Measurements from ENCODE around the gene ZC3H12C.

DNA sequence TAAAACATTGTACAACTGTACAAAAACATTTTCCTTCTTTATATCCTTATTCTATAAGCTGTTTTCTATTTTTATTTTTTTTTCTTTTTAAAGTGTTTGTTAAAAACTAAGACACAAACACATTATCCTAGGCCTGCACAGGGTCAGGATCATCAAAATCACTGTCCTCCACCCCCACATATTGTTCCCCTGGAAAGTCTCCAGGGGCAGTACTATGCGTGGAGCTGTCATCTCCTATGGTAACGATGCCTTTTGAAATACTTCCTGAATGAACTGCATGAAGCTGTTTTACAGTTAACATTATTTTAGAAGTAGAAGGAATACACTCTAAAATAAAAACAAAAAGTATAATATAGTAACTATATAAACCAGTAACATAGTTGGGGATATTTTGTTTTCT is 67.2 kb downstream of the ZC3H12C start:
- no peak for TF ChIP-seq EZH2 (IDR thresholded peaks at IDR 0.05; ENCODE audit: borderline replicate concordance, control insufficient read depth, low read depth, low read length)
- no peak for TF ChIP-seq HDAC2 (IDR thresholded peaks at IDR 0.05)
- TF ChIP-seq TCF12 (IDR thresholded peaks at IDR 0.05; ENCODE audit: low read depth, low read length), result no peak
- TF ChIP-seq PML (IDR thresholded peaks at IDR 0.05; ENCODE audit: low read length), result no peak
- TF ChIP-seq, protein P1, sequence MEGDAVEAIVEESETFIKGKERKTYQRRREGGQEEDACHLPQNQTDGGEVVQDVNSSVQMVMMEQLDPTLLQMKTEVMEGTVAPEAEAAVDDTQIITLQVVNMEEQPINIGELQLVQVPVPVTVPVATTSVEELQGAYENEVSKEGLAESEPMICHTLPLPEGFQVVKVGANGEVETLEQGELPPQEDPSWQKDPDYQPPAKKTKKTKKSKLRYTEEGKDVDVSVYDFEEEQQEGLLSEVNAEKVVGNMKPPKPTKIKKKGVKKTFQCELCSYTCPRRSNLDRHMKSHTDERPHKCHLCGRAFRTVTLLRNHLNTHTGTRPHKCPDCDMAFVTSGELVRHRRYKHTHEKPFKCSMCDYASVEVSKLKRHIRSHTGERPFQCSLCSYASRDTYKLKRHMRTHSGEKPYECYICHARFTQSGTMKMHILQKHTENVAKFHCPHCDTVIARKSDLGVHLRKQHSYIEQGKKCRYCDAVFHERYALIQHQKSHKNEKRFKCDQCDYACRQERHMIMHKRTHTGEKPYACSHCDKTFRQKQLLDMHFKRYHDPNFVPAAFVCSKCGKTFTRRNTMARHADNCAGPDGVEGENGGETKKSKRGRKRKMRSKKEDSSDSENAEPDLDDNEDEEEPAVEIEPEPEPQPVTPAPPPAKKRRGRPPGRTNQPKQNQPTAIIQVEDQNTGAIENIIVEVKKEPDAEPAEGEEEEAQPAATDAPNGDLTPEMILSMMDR (IDR thresholded peaks at IDR 0.05 in 2 of 3, conservative IDR thresholded peaks at IDR 0.05 in 1 of 3; ENCODE audit: control insufficient read depth in 2 of 3, extremely low read depth in 1 of 3, insufficient read depth in 1 of 3, low read depth in 3 of 3, low read length in 3 of 3), result no peak
- TF ChIP-seq, protein P2, sequence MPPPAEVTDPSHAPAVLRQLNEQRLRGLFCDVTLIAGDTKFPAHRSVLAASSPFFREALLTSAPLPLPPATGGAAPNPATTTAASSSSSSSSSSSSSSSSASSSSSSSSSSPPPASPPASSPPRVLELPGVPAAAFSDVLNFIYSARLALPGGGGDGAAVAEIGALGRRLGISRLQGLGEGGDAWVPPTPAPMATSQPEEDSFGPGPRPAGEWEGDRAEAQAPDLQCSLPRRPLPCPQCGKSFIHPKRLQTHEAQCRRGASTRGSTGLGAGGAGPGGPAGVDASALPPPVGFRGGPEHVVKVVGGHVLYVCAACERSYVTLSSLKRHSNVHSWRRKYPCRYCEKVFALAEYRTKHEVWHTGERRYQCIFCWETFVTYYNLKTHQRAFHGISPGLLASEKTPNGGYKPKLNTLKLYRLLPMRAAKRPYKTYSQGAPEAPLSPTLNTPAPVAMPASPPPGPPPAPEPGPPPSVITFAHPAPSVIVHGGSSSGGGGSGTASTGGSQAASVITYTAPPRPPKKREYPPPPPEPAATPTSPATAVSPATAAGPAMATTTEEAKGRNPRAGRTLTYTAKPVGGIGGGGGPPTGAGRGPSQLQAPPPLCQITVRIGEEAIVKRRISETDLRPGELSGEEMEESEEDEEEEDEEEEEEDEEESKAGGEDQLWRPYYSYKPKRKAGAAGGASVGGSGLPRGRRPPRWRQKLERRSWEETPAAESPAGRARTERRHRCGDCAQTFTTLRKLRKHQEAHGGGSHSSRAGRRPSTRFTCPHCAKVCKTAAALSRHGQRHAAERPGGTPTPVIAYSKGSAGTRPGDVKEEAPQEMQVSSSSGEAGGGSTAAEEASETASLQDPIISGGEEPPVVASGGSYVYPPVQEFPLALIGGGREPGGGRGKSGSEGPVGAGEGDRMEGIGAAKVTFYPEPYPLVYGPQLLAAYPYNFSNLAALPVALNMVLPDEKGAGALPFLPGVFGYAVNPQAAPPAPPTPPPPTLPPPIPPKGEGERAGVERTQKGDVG (CRISPR knock-in tag; IDR thresholded peaks at IDR 0.05), result no peak
- TF ChIP-seq SIN3A (IDR thresholded peaks at IDR 0.05; ENCODE audit: low read depth, low read length), result no peak
- TF ChIP-seq HDAC6 (IDR thresholded peaks at IDR 0.05; ENCODE audit: unreplicated experiment), result no peak
- TF ChIP-seq SUZ12 (IDR thresholded peaks at IDR 0.05; ENCODE audit: unreplicated experiment), result no peak
- no peak for TF ChIP-seq RAD21 (IDR thresholded peaks at IDR 0.05; ENCODE audit: insufficient read depth, low read depth, low read length)
